ENCODE results near the gene TMEM250.

The TMEM250 gene

GRCh38 chr9:136082496-136083361 is 35.9 kb downstream of the TMEM250 start:
- DNase-seq (ENCODE audit: low spot score), result peak; percentile 22

- peak; percentile 30 for DNase-seq (ENCODE audit: low spot score)
Measured at GRCh38 chr9:136081826-136082495, 36.7 kb downstream of the TMEM250 start.

GRCh38 chr9:136081113-136081825 is 37.4 kb downstream of the TMEM250 start:
- peak; percentile 50 for DNase-seq (ENCODE audit: low spot score)

GRCh38 chr9:136080716-136081112 is 38.0 kb downstream of the TMEM250 start:
- DNase-seq (ENCODE audit: low spot score), result peak; percentile 18

GRCh38 chr9:136079916-136080246 is 38.8 kb downstream of the TMEM250 start:
- DNase-seq (ENCODE audit: low spot score), result no peak

GRCh38 chr9:136079211-136079915 is 39.3 kb downstream of the TMEM250 start:
- peak; percentile 44 for DNase-seq (ENCODE audit: low spot score)

- DNase-seq (ENCODE audit: low spot score), result no peak
Measured at GRCh38 chr9:136078498-136079011, 40.1 kb downstream of the TMEM250 start.

- DNase-seq (ENCODE audit: low spot score), result no peak
Measured at GRCh38 chr9:136078024-136078423, 40.7 kb downstream of the TMEM250 start.

GRCh38 chr9:136077491-136077890 is 41.2 kb downstream of the TMEM250 start:
- DNase-seq (ENCODE audit: low spot score), result no peak

- DNase-seq (ENCODE audit: low spot score), result no peak
Measured at GRCh38 chr9:136075881-136076678, 42.6 kb downstream of the TMEM250 start.

- no peak for DNase-seq (ENCODE audit: low spot score)
Measured at GRCh38 chr9:136075134-136075841, 43.4 kb downstream of the TMEM250 start.

GRCh38 chr9:136074706-136075105 is 44.0 kb downstream of the TMEM250 start:
- no peak for DNase-seq (ENCODE audit: low spot score)

Measured in D341Med (cell line).